Epithelial cell of prostate (primary cell): Measurements from ENCODE around the gene TCEANC2.

Experiments
- DNase-seq: peaks from one replicate; pipeline ENCODE4 v3.0.0-alpha.2; 2011; ENCODE audit warnings: low read depth, low spot score
- H3K27ac ChIP-seq: fragments of 450-650 bp; 2 replicates; pipeline ENCODE4 v1.5.1; 2017; ENCODE audit warnings: mild to moderate bottlenecking

TCEANC2 gene

DNA sequence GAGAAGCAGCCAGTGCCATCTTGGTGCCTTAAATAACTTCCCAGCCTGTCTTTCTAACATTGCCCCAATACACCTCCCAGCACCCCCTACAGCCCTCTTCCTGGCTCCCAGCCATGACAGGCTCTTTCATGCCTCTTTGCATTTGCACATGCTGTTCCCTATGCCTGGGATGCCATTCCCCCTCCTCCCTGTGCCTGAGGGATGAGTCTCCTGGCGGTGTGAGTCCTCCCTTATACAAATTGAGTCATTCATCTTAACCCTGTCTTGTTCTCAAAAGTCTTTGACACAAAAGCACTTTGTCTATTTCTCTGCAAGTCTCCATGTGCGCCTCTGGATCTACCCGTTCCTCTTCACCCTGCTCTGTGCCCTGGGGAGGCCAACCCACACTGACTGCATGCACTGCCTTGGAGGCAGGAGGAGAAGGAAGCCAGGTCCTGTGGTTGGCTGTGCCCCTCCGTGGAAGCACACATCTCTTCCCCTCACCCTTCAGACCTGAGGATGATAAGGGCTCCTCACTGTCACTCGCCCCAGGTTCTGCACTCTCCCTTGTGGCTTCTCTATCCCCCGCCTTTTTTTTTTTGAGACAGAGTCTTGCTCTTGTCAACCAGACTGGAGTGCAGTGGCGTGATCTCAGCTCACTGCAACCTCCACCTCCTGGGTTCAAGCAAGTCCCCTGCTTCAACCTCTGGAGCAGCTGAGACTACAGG is 74.3 kb downstream of the TCEANC2 start:
- no peak overlapping the region for H3K27ac ChIP-seq
- DNase-seq: no peak

GRCh38 chr1:54129858-54130257 is 76.5 kb downstream of the TCEANC2 start:
- no peak for DNase-seq
- H3K27ac ChIP-seq: no peak overlapping the region

- DNase-seq: no peak
- no peak overlapping the region for H3K27ac ChIP-seq
Observed at GRCh38 chr1:54131419-54131818, 78.0 kb downstream of the TCEANC2 start.

DNA sequence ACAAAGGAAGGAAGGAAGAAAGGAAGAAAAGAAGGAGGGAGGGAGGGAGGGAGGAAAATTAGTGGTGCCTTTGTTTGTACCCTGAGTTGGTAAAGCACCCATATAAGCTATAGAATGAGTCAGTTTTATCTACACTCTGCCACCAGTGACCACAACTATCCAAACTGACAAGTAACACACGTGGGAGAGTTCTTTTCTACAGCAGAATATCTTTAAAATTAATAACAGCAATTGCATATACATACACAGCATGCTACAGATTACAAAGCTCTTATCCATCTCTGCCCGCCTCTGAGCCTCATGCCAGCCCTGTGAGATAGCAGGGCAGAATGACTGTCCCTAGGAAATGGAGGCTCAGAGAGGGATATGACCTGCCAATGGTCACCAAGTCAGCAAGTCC is 79.1 kb downstream of the TCEANC2 start:
- H3K27ac ChIP-seq: no peak overlapping the region
- DNase-seq: no peak

- H3K27ac ChIP-seq: no peak overlapping the region
- DNase-seq: no peak
Observed at GRCh38 chr1:54134295-54134694, 80.9 kb downstream of the TCEANC2 start.

DNA sequence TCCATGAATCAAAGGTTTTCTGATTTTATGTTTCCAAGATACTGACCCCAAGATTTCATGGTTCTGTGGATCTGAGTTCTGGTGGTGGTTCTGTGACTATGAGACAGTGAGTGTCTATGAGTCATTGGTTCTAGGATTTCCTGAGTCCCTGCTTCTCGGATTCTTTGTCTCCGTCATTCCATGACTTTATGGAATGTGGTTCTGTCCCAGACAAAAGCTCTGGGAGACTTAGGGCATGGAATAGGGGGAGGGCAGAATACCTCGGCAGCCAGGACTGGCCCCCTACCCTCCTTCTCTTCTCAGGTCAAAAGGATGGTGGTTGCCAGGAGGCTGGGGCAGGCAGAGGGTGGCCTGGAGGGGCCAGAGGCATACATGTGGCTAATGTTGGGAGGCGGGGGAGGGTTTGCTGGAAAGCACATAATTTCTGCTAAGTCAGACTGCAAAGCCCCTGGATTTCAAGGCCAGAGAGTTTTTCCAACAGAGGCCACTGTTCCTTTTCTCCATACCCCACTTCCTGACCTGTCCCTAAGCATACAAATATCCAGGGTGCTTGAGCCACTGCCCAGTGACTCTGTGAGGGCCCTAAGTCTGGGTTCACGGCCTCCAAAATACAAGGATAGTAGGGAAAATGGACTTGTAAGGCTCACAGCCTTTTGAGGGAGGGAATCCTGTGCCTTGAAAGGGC is 82.2 kb downstream of the TCEANC2 start:
- H3K27ac ChIP-seq: no peak overlapping the region
- no peak for DNase-seq

GRCh38 chr1:54136269-54136896 is 83.0 kb downstream of the TCEANC2 start:
- DNase-seq: no peak
- H3K27ac ChIP-seq: no peak overlapping the region

DNA sequence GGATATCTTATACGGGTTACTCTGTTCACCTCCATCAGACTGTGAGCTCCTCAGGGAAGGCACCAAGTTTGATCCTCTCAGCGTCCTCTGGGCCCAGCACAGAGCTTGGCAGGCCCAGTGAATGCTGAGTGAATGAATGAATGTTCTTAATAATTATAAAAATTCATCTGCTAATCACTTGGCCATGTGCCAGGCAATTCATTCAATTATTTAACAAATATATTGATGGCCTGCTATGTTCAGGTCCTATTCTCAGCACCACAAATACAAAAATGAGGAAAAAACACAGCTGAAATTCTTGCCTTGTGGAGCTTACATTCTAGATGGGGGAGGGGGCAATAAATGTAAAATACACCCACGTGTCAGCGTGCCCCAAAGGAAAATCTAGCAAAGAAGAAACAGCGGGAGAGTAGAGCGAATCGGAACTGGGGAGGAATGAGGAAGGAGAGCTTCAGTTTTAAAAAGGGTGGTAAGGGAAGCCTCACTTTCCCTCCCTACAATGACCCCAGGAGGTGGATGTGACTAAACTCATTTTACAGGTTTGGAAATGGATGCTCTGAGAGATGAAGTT is 83.6 kb downstream of the TCEANC2 start:
- DNase-seq: no peak
- no peak overlapping the region for H3K27ac ChIP-seq

DNA sequence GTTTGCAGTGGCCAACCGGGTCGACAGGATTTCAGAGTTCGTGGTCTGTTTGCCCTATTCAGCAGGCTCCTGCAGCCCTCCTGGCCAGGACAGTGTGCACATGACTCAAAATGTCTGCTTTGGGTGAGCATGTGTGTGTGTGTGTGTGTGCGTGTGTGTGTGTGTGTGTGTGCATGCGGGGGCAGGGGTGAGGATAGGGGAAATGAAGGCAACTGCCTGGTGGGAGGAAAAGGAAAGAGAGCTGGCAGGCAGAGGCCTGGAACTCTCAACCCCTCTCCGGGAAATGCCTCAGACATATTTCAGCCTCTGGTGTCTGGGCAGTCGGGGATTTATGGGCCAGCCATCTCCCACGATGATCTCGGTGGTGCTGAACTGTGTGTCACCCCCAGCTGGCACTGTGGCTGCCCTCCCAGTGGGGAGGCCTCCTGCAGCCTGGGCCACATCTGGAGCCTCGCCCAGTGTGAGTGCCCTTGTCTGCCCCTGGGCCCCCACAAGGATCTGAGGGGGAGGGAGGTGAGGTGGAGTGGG is 84.2 kb downstream of the TCEANC2 start:
- no peak overlapping the region for H3K27ac ChIP-seq
- DNase-seq: no peak

GRCh38 chr1:54138994-54139393 is 85.6 kb downstream of the TCEANC2 start:
- no peak for DNase-seq
- no peak overlapping the region for H3K27ac ChIP-seq

GRCh38 chr1:54139711-54140110 is 86.3 kb downstream of the TCEANC2 start:
- no peak for DNase-seq
- no peak overlapping the region for H3K27ac ChIP-seq

GRCh38 chr1:54142146-54142900 is 88.9 kb downstream of the TCEANC2 start:
- DNase-seq: no peak
- H3K27ac ChIP-seq: no peak overlapping the region

DNA sequence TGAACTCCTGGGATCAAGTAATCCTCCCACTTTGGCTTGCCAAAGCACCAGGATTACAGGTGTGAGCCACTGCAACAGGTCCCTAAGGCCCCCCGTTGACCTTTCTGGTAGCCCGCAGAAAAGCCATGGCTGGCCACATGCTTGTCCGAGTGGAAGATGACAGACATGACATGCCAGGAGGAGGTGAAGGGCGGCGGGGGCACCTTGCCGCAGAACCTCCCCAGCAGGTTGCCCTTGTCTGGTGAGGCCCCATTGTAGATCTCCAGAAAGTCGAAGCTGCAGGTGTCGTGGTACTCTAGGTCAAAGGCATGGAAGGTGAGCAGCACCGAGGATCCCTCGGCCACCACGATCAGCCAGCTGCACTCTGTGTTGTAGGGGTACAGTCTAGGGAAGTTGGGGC is 91.0 kb downstream of the TCEANC2 start:
- no peak for DNase-seq
- no peak overlapping the region for H3K27ac ChIP-seq

GRCh38 chr1:54149734-54150133 is 96.3 kb downstream of the TCEANC2 start:
- no peak for DNase-seq
- H3K27ac ChIP-seq: no peak overlapping the region

GRCh38 chr1:54151013-54151412 is 97.6 kb downstream of the TCEANC2 start:
- H3K27ac ChIP-seq: no peak overlapping the region
- DNase-seq: no peak

DNA sequence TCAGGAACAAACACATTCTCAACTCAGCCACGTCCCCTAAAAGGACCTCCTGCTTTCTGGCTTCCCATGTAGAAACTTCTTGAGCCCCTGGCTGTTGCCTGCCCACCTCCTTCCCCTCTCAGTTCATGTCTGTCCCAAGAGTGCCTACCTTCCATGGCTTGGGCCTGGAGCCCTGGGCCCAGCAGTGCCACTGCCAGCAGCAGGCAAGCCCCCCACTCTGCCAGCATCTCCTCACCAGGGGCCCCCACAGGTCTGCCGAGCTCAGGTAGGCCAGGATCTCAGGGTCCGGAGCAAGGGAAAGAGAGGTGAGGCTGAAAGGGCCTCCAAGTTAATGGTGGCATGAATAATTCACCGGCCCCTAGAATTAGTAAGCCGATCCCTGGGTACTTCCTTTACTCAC is 99.3 kb downstream of the TCEANC2 start, which contains the start of gene CDCP2:
Gene CDCP2 (minus strand): TSS at position 305 of the 400 bp plus-strand sequence. CDS start 78 bp downstream, at position 227.
- no peak for DNase-seq
- no peak within 1 kb of the TSS for H3K27ac ChIP-seq

DNA sequence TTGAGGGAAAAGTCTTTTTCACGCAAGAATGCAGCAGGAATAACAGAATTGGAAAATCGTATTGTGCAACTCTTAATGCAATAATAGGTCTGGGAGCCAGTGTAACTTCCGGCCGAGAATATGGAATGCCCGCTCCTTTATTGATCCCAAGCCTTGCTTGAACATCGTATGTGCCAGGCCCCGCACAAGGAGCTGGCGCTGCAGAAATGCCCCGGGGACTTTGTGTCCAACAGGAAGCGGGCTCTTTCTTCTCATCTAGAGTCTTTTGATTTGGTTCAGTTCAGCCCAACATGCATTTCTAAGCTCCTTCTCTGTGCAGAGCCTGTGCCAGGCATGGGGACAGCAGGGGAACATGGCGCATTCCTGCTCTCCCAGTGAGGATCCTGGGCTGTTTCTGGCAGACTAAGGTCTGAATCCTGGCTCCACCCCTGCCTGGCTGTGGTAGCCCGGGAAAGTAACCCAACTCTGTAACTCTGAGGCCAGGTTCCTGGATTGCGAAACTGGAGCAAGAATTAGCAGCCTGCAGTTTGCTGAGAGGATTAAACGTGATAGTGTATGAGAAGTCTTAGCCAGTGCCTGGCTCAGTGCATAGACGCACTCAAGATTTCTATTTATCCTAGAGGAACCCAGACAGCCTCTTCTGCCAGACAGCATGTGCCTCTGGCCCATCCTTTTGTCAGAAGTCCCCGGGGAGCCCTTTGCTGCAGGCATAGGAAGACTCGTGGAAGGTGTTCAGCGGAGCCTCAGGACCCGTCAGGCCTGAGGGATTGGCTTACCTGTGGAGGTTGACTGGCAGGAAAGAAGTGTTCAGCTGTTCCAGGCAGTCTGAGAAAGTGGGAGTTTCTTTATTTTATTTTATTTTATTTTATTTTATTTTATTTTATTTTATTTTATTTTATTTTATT is 100.4 kb downstream of the TCEANC2 start:
- DNase-seq: no peak
- H3K27ac ChIP-seq: no peak overlapping the region
